NCI-H1436 (cell line): Measurements from ENCODE around the gene KCNMB2.
"Not testable (repeated sequence)": the region's sequence is repeated elsewhere in the genome, so short reads cannot be mapped to it uniquely, and the experiment has no call there.

ENCODE experiments used
- DNase-seq: peaks from one replicate; lab custom pipeline; 2025; lab: John Stamatoyannopoulos, UW

KCNMB2 gene

GRCh38 chr3:178699810-178700209, 163.6 kb downstream of the KCNMB2 start:
- no peak for DNase-seq

DNA sequence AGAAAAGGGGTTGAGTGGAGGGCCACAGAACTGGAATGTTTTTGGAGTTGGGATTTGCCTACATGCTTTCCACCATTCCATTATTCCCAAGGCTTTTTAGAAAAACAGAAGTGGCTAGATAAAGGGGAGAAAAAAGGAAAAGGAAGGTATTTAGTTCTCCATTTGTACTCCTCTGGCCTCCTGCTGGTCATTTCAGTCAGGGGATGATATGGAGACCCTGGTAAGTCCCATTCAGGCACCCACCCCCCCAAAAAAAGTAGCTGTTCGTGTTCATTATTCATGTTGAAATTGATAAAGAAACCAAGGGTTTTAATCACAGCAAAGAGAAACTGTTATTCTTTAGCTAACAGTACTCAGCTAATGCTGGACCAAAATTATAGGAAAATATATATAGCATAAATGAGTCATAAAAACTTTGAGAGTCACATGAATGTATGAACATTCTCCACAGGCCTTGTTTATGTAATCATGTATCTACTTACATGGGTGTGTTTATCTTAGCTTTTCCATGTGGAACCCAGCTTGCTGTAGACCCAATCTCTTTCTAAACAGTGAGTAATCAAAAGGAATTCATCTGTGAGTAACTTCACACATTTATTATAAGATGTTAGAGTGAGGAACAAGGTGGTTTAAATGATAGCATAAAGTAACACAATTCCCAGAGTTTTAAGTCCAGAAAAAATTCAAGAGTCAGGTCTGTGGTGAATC, 167.2 kb downstream of the KCNMB2 start:
- DNase-seq: no peak

GRCh38 chr3:178705925-178706324, 169.7 kb downstream of the KCNMB2 start:
- DNase-seq: no peak

- DNase-seq: no peak
Measured at GRCh38 chr3:178706411-178706810, 170.2 kb downstream of the KCNMB2 start.

- no peak for DNase-seq
Measured at GRCh38 chr3:178707311-178708031, 171.2 kb downstream of the KCNMB2 start.

- DNase-seq: no peak
Measured at GRCh38 chr3:178709051-178709450, 172.8 kb downstream of the KCNMB2 start.

GRCh38 chr3:178711753-178712152, 175.5 kb downstream of the KCNMB2 start:
- DNase-seq: no peak

- DNase-seq: no peak
Measured at GRCh38 chr3:178712247-178712646, 176.0 kb downstream of the KCNMB2 start.

DNA sequence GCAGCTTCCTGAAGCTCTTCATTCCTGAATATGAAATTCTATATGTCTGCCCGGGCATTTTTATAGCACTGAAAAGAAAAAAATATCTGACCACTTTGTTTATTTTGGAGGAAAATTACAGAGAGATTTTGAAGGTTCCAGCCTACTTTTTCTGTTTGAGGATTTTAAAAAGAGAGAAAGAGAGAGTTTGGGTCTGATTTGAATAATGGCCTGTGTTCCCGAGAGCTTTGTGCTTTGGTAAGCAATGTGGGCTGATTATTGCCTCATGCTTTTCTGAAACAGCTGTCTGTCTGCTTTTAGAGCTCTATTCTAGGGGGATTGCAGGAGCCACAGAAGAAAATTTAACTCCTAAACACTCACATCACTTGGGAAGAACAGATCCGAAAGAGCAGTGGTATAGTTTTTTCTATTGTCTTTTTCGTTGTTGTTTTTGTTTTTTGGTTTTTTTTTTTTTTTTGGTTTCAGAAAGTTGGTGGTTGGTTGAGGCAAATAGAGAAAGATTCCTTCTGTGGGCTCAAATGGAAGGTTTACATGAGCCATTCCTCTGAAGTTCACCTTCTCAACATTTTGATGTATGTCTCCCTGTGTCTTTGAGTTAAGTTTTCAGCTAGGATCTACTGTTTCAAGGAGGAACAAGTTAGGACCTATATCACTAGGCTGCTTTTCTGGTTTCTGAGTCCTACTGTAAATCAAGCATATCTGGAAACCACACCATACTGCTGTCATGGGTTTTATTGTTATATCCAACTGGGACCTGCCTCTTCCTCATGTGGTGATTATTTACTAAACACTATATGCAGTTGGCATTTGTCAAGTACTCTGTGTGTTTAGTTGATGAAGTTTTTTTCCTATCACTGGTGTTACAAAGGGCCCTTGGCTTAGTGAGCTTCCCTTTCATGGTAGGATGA, 178.9 kb downstream of the KCNMB2 start:
- no peak for DNase-seq

- no peak for DNase-seq
Measured at GRCh38 chr3:178718995-178719635, 182.9 kb downstream of the KCNMB2 start.

DNA sequence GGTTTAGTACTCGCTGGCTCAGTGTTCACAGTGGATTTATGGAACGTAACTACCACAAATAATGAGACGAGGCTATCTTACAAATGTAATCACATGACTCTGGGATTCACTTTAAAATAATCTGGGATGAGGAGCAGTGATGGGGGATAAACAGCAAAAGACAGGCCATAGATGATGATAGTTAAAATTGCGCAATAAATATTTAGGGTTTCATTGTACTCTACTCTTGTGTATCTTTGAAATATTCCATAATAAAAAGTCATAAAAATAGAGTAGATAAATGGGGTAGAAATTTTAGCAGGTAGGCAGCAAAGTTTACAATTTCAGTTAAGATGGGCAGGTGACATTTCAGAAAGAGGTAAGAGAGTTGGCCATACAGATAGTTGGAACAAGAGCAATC, 196.6 kb downstream of the KCNMB2 start:
- no peak for DNase-seq

- DNase-seq: no peak
Measured at GRCh38 chr3:178735032-178735674, 198.9 kb downstream of the KCNMB2 start.

DNA sequence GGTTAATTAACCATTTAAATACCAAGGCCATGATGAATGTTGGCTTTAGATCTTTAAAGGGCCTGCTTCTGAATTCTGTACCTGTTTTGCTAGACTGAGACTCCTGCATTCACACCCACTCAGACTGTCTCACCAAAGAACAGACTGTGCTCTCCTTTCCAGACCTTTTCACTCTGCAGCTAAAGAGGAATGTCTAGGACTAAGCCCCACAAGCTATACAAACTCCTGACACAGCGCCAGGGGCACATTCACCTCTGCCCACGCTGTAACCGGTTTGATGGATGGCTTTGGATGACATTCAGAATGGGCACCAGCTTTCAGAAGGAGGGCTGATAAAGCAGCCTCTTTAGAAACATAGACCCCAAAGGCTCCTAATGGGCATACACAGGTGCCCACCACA, 200.1 kb downstream of the KCNMB2 start:
- DNase-seq: no peak

GRCh38 chr3:178739720-178740119, 203.5 kb downstream of the KCNMB2 start:
- no peak for DNase-seq

GRCh38 chr3:178741020-178741419, 204.8 kb downstream of the KCNMB2 start:
- DNase-seq: no peak

- no peak for DNase-seq
Measured at GRCh38 chr3:178743297-178743696, 207.1 kb downstream of the KCNMB2 start.

DNA sequence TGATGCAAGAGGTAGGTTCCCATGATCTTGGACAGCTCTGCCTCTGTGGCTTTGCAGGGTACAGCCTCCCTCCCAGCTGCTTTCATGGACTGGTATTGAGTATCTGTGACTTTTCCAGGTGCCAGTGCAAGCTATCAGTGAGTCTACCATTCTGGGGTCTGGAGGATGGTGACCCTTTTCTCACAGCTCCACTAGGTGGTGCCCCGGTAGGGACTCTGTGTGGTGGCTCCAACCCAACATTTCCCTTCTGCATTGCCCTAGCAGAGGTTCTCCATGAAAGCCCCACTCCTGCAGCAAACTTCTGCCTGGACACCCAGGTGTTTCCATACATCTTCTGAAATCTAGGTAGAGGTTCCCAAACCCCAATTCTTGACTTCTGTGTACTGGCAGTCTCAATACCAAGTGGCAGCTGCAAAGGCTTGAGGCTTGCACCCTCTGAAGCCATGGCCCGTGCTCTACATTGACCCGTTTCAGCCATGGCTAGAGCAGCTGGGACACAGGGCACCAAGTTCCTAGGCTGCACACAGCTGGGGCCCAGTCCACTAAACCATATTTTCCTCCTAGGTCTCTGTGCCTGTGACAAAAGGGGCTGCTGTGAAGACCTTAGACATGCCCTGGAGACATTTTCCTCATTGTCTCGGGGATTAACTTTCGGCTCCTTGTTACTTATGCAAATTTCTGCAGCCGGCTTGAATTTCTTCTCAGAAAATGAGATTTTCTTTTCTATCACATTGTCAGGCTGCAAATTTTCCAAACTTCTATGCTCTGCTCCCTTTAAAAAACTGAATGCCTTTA, 209.8 kb downstream of the KCNMB2 start:
- not testable (repeated sequence) for DNase-seq

DNA sequence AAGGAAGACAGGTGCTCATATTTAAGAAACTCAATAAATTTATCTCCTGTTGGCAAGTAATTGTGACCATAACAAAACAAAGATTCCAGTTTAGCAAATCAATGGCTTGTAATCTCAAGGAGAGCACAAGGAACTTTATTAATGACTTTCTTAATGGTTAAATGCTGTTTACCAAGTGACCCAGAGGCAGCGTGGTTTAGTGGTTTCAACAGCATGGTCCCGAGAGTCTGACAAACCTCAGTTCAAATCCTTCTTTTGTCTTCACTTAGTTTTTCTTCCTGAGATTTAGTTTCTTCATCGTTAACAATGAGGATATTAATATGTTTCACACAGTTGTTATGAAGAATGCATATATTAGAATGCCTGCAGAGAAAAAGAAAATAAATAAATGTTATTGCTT, 212.6 kb downstream of the KCNMB2 start:
- no peak for DNase-seq

GRCh38 chr3:178749471-178749870, 213.2 kb downstream of the KCNMB2 start:
- DNase-seq: no peak

GRCh38 chr3:178750639-178751300, 214.5 kb downstream of the KCNMB2 start:
- no peak for DNase-seq
